Calu3 (cell line): ENCODE results near the gene FIP1L1. TPM values are rescaled to one million over a fixed set of nuclear protein-coding genes. Genes with fewer than 3 reads are reported as not detected.

Experiments used
- BruUV-seq: library from RNA; stranded (reverse); fragments of 400-500 nt; replicated peaks from 2 replicates; lab custom pipeline; 2021; lab: Mats Ljungman, UMichigan
- CTCF ChIA-PET: fragments of 300-600 bp; sonication (Branson Sonifier 250); formaldehyde crosslinking; loops from one replicate; lab custom pipeline; 2022; ENCODE audit warnings: antibody characterized with exemption; lab: Charles Lee
- DNase-seq: peaks from one replicate; pipeline ENCODE4 v3.0.0; 2022
- H3K27ac Mint-ChIP-seq: one replicate; pipeline ENCODE4 v1.8.0; 2022; ENCODE audit warnings: mixed read lengths; ENCODE audit not compliant: unreplicated experiment
- H3K27me3 Mint-ChIP-seq: one replicate; pipeline ENCODE4 v1.8.0; 2022; ENCODE audit warnings: mixed read lengths; ENCODE audit not compliant: unreplicated experiment
- H3K36me3 Mint-ChIP-seq: one replicate; pipeline ENCODE4 v1.8.0; 2022; ENCODE audit warnings: mild to moderate bottlenecking, moderate library complexity, mixed read lengths; ENCODE audit not compliant: insufficient read depth, unreplicated experiment
- H3K4me1 Mint-ChIP-seq: one replicate; pipeline ENCODE4 v1.8.0; 2022; ENCODE audit warnings: mild to moderate bottlenecking, low read depth, mixed read lengths; ENCODE audit not compliant: unreplicated experiment
- H3K4me3 Mint-ChIP-seq: one replicate; pipeline ENCODE4 v1.8.0; 2022; ENCODE audit warnings: mild to moderate bottlenecking, low read depth, moderate library complexity, mixed read lengths; ENCODE audit not compliant: unreplicated experiment
- H3K9me3 Mint-ChIP-seq: one replicate; pipeline ENCODE4 v1.8.0; 2022; ENCODE audit warnings: low read depth, mixed read lengths; ENCODE audit not compliant: unreplicated experiment
- CTCF ChIP-seq: fragments of 200-600 bp; IDR thresholded peaks from one replicate; pipeline ENCODE4 v1.8.0; 2022; ENCODE audit warnings: antibody characterized with exemption; ENCODE audit not compliant: unreplicated experiment
- intact Hi-C: fragments of 100-400 bp; cut with micrococcal nuclease; formaldehyde crosslinking; loops from one replicate; pipeline ENCODE4 v1.10.0; 2022; ENCODE audit not compliant: unreplicated experiment
- total RNA-seq: library from RNA; stranded (reverse); gene quantifications from 2 replicates; pipeline ENCODE4 v1.2.3, GENCODE V29; 2022

Gene FIP1L1
- total RNA-seq, 1 experiment from 2014 or later, result 56.3 TPM

GRCh38 chr4:53424280-53424679 is 46.8 kb downstream of the FIP1L1 start:
- no peak for DNase-seq
- no peak for TF ChIP-seq CTCF
- Mint-ChIP-seq H3K36me3 (peaks cover 5% of the 10 kb centered on the region), H3K27ac (no peak overlapping the region), H3K27me3 (no peaks in the 10 kb centered on the region), H3K4me1 (no peaks in the 10 kb centered on the region), H3K9me3 (no peaks in the 10 kb centered on the region), H3K4me3 (no peak overlapping the region)
- BruUV-seq, result no TSS peak
- CTCF ChIA-PET, result no interaction called here
- intact Hi-C loops, result no loop called here

- no TSS peak for BruUV-seq
- Mint-ChIP-seq H3K9me3 (no peaks in the 10 kb centered on the region), H3K4me1 (no peaks in the 10 kb centered on the region), H3K27ac (no peak overlapping the region), H3K4me3 (no peak overlapping the region), H3K36me3 (peaks cover 11% of the 10 kb centered on the region), H3K27me3 (no peaks in the 10 kb centered on the region)
- TF ChIP-seq CTCF, result no peak
- DNase-seq, result no peak
- intact Hi-C loops, result no loop called here
- CTCF ChIA-PET, result no interaction called here
These were observed 49.9 kb downstream of the FIP1L1 start for GRCh38 chr4:53427366-53427765.

GRCh38 chr4:53431052-53431451 is 53.6 kb downstream of the FIP1L1 start:
- Mint-ChIP-seq H3K27ac (no peak overlapping the region), H3K9me3 (no peaks in the 10 kb centered on the region), H3K36me3 (peaks cover 12% of the 10 kb centered on the region), H3K27me3 (no peaks in the 10 kb centered on the region), H3K4me3 (no peak overlapping the region), H3K4me1 (no peaks in the 10 kb centered on the region)
- intact Hi-C loops, result no loop called here
- BruUV-seq, result no TSS peak
- CTCF ChIA-PET, result no interaction called here
- DNase-seq, result no peak
- no peak for TF ChIP-seq CTCF

- no peak for DNase-seq
- no peak for TF ChIP-seq CTCF
- Mint-ChIP-seq H3K36me3 (peaks cover 14% of the 10 kb centered on the region), H3K27me3 (no peaks in the 10 kb centered on the region), H3K4me1 (no peaks in the 10 kb centered on the region), H3K27ac (no peak overlapping the region), H3K4me3 (no peak overlapping the region), H3K9me3 (no peaks in the 10 kb centered on the region)
- CTCF ChIA-PET, result interaction anchor here (0.6 kb wide), 1 partner anchor 472 kb away, joined by 5 read pairs; no protein-coding TSS in a partner anchor
- no TSS peak for BruUV-seq
- intact Hi-C loops, result no loop called here
These were observed 55.3 kb downstream of the FIP1L1 start for GRCh38 chr4:53432528-53433424.
